Caco-2 (cell line): Measurements from ENCODE around the gene ZFYVE9. TPM values are rescaled to one million over a fixed set of nuclear protein-coding genes. Genes with fewer than 3 reads are reported as not detected.
"Not testable (repeated sequence)": the region's sequence is repeated elsewhere in the genome, so short reads cannot be mapped to it uniquely, and the experiment has no call there.

ENCODE experiments used
- Bru-seq: library from RNA; stranded (reverse); fragments of 400-500 nt; gene quantifications from one replicate; lab custom pipeline; 2021; lab: Mats Ljungman, UMichigan
- BruChase-seq, 2 experiments: library from RNA; stranded (reverse); fragments of 400-500 nt; gene quantifications; one replicate each; lab custom pipeline; 2021; lab: Mats Ljungman, UMichigan
- BruUV-seq: library from RNA; stranded (reverse); fragments of 400-500 nt; replicated peaks from 2 replicates; lab custom pipeline; 2021; lab: Mats Ljungman, UMichigan
- CTCF ChIA-PET: fragments of 300-600 bp; sonication (Branson Sonifier 250); formaldehyde crosslinking; loops from one replicate; lab custom pipeline; 2022; ENCODE audit warnings: antibody characterized with exemption; lab: Charles Lee
- POLR2A ChIA-PET: fragments of 300-600 bp; sonication (Branson Sonifier 250); formaldehyde crosslinking; loops from one replicate; lab custom pipeline; 2022; ENCODE audit warnings: antibody characterized with exemption; lab: Charles Lee
- DNase-seq, 2 experiments: peaks; one replicate each; pipeline versions ENCODE4 v3.0.0 to v3.0.0-alpha.2; 2020 to 2022
- H3K27me3 ChIP-seq: replicated peaks from 2 replicates; pipeline ENCODE4 v1.6.0; 2011; ENCODE audit warnings: low read length; ENCODE audit not compliant: control insufficient read depth, insufficient read depth
- H3K36me3 ChIP-seq: 2 replicates; pipeline ENCODE4 v1.5.1; 2011; ENCODE audit warnings: low read length; ENCODE audit not compliant: control insufficient read depth, insufficient read depth
- H3K4me1 ChIP-seq: fragments of 250-450 bp; sonication (Bioruptor Pico); 2 replicates; pipeline ENCODE4 v1.5.1; 2020; ENCODE audit warnings: mild to moderate bottlenecking
- H3K4me3 ChIP-seq: 2 replicates; pipeline ENCODE4 v1.5.1; 2011; ENCODE audit warnings: low read depth, mild to moderate bottlenecking, control low read depth, low read length
- H3K9me3 ChIP-seq: fragments of 250-450 bp; sonication (Bioruptor Pico); 2 replicates; pipeline ENCODE4 v1.5.1; 2020; ENCODE audit warnings: mild to moderate bottlenecking, moderate library complexity
- H3K27ac Mint-ChIP-seq: one replicate; pipeline ENCODE4 v1.8.0; 2022; ENCODE audit warnings: mixed read lengths; ENCODE audit not compliant: unreplicated experiment
- H3K27me3 Mint-ChIP-seq: one replicate; pipeline ENCODE4 v1.8.0; 2022; ENCODE audit warnings: mixed read lengths; ENCODE audit not compliant: insufficient read depth, unreplicated experiment
- H3K36me3 Mint-ChIP-seq: one replicate; pipeline ENCODE4 v1.8.0; 2022; ENCODE audit warnings: mild to moderate bottlenecking, mixed read lengths; ENCODE audit not compliant: insufficient read depth, unreplicated experiment
- H3K4me1 Mint-ChIP-seq: one replicate; pipeline ENCODE4 v1.8.0; 2022; ENCODE audit warnings: low read depth, mixed read lengths; ENCODE audit not compliant: unreplicated experiment
- H3K4me3 Mint-ChIP-seq: one replicate; pipeline ENCODE4 v1.8.0; 2022; ENCODE audit warnings: mild to moderate bottlenecking, moderate library complexity, mixed read lengths; ENCODE audit not compliant: unreplicated experiment
- H3K9me3 Mint-ChIP-seq: one replicate; pipeline ENCODE4 v1.8.0; 2022; ENCODE audit warnings: mixed read lengths; ENCODE audit not compliant: unreplicated experiment
- CTCF ChIP-seq, 2 experiments: fragments of 200-600 bp in 1 of 2; IDR thresholded peaks; 1 replicate in 1 of 2; 2 replicates in 1 of 2; pipeline versions ENCODE4 v1.5.1 to v1.8.0; 2011 to 2022; ENCODE audit warnings: antibody characterized with exemption in 1 of 2, control low read depth in 1 of 2, inconsistent platforms in 1 of 2, low read depth in 1 of 2, low read length in 1 of 2, mild to moderate bottlenecking in 1 of 2, moderate library complexity in 1 of 2; ENCODE audit not compliant: insufficient read depth in 1 of 2, severe bottlenecking in 1 of 2, unreplicated experiment in 1 of 2
- intact Hi-C: fragments of 100-400 bp; cut with micrococcal nuclease; formaldehyde crosslinking; loops from one replicate; pipeline ENCODE4 v1.10.0; 2022; ENCODE audit not compliant: unreplicated experiment
- long read RNA-seq: library from polyadenylated mRNA; stranded (forward); transcript quantifications from one replicate; pipeline ENCODE4 v2.0.0, GENCODE V29; 2022
- total RNA-seq: library from RNA; stranded (reverse); gene quantifications from 2 replicates; pipeline ENCODE4 v1.2.3, GENCODE V29; 2022

Gene ZFYVE9, protein sequence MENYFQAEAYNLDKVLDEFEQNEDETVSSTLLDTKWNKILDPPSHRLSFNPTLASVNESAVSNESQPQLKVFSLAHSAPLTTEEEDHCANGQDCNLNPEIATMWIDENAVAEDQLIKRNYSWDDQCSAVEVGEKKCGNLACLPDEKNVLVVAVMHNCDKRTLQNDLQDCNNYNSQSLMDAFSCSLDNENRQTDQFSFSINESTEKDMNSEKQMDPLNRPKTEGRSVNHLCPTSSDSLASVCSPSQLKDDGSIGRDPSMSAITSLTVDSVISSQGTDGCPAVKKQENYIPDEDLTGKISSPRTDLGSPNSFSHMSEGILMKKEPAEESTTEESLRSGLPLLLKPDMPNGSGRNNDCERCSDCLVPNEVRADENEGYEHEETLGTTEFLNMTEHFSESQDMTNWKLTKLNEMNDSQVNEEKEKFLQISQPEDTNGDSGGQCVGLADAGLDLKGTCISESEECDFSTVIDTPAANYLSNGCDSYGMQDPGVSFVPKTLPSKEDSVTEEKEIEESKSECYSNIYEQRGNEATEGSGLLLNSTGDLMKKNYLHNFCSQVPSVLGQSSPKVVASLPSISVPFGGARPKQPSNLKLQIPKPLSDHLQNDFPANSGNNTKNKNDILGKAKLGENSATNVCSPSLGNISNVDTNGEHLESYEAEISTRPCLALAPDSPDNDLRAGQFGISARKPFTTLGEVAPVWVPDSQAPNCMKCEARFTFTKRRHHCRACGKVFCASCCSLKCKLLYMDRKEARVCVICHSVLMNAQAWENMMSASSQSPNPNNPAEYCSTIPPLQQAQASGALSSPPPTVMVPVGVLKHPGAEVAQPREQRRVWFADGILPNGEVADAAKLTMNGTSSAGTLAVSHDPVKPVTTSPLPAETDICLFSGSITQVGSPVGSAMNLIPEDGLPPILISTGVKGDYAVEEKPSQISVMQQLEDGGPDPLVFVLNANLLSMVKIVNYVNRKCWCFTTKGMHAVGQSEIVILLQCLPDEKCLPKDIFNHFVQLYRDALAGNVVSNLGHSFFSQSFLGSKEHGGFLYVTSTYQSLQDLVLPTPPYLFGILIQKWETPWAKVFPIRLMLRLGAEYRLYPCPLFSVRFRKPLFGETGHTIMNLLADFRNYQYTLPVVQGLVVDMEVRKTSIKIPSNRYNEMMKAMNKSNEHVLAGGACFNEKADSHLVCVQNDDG (N-terminal part only)
- total RNA-seq (18.0 and 18.4 TPM in 2 replicates), Bru-seq, nascent RNA (percentile 68 among the genes with signal in this experiment), BruChase-seq, experiment 1, labeled RNA remaining after a 2-hour chase (percentile 62 among the genes with signal in this experiment), BruChase-seq, experiment 2, labeled RNA remaining after a 6-hour chase (percentile 68 among the genes with signal in this experiment)
- long read RNA-seq, partial matches to known transcripts, result 0 of 3 reads
- long read RNA-seq, other reads (novel, unspliced or antisense), result 3 of 3 reads

DNA sequence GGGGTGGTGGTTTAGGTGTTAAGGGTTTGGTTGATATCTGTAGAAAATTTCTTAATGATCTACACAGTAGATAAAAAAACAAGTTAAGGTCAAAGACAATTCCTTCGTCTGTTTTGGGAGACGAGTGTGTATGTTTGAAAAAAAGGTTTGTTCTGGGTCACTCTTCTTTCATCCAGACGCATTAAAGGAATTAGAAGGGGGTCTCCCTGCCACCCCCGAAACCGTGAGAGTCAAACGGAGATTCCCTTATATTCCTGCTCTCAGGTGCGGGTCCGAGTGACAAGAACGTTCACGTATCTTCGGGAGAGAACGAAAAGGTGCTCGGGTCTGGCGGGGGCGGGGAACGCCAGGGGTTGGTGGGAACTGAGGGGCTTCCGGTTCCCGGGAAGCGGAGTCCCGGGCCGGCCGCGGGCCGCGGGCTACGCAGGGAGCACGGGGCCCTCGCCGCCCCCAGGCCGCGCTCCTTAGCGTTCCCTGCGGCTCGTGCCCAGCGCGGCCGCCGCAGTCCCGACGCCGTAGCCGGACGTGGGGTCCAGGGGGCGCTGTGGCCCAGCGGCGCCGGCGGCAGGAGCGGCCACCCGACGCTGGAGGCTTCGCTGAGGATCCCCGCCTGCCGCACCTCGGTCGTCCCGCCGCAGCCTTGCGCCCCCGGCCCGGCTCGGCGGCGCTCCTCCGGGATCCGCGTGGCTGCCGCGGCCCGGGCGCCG is at the start of gene ZFYVE9:
Gene ZFYVE9 (plus strand): TSS at position 577 of the 707 bp plus-strand sequence. CDS start 91,118 bp downstream, outside the sequence.
- ChIA-PET CTCF (interaction anchor here (1.2 kb wide), 1 partner anchor 22 kb away, joined by 3 read pairs; no protein-coding TSS in a partner anchor), POLR2A (no interaction called here)
- Histone ChIP-seq H3K27me3 (no peaks in the 10 kb centered on the region), H3K36me3 (no peaks in the 10 kb centered on the region), H3K4me3 (peak within 1 kb of the TSS; percentile 88), H3K4me1 (peaks cover 9% of the 10 kb centered on the region), H3K9me3 (no peaks in the 10 kb centered on the region)
- no peaks in the 10 kb centered on the region for H3K27me3 Mint-ChIP-seq
- intact Hi-C loops, result loop anchor here (1.0 to 5.0 kb wide), 2 partner anchors 141 to 155 kb away; no protein-coding TSS in a partner anchor
- BruUV-seq, result no TSS peak
- peak; percentile 46 to 55 for TF ChIP-seq CTCF (IDR thresholded peaks at IDR 0.05; ENCODE audit: insufficient read depth in 1 of 2, low read depth in 1 of 2, low read length in 1 of 2, severe bottlenecking in 1 of 2, unreplicated experiment in 1 of 2)
- no peaks in the 10 kb centered on the region for H3K9me3 Mint-ChIP-seq
- peak within 1 kb of the TSS; percentile 81 for H3K4me3 Mint-ChIP-seq
- H3K36me3 Mint-ChIP-seq, result peaks cover 7% of the 10 kb centered on the region
- peak within 1 kb of the TSS; percentile 71 for H3K27ac Mint-ChIP-seq
- peaks cover 14% of the 10 kb centered on the region for H3K4me1 Mint-ChIP-seq
- DNase-seq, result peak; percentile 65 to 89

- H3K4me3 Mint-ChIP-seq, BruUV-seq, intact Hi-C loops, H3K9me3 Mint-ChIP-seq, H3K4me1 ChIP-seq, H3K36me3 ChIP-seq, DNase-seq, H3K4me1 Mint-ChIP-seq, POLR2A ChIA-PET, H3K4me3 ChIP-seq, H3K27me3 Mint-ChIP-seq, H3K9me3 ChIP-seq, H3K27ac Mint-ChIP-seq, H3K27me3 ChIP-seq, CTCF ChIA-PET: not testable (repeated sequence)
- H3K36me3 Mint-ChIP-seq, result peaks cover 32% of the 10 kb centered on the region
Observed at GRCh38 chr1:52094300-52094699, 47.6 kb upstream of the ZFYVE9 start.

GRCh38 chr1:52096216-52096615 is 45.7 kb upstream of the ZFYVE9 start:
- H3K4me3 Mint-ChIP-seq, result no peak overlapping the region
- intact Hi-C loops, result no loop called here
- H3K9me3 Mint-ChIP-seq, result no peaks in the 10 kb centered on the region
- Histone ChIP-seq H3K4me3 (no peak overlapping the region), H3K36me3 (no peaks in the 10 kb centered on the region), H3K27me3 (no peaks in the 10 kb centered on the region), H3K4me1 (no peaks in the 10 kb centered on the region), H3K9me3 (no peaks in the 10 kb centered on the region)
- no peaks in the 10 kb centered on the region for H3K4me1 Mint-ChIP-seq
- TF ChIP-seq CTCF (IDR thresholded peaks at IDR 0.05; ENCODE audit: insufficient read depth in 1 of 2, low read depth in 1 of 2, low read length in 1 of 2, severe bottlenecking in 1 of 2, unreplicated experiment in 1 of 2), result no peak
- CTCF ChIA-PET, result no interaction called here
- no peaks in the 10 kb centered on the region for H3K27me3 Mint-ChIP-seq
- peaks cover 16% of the 10 kb centered on the region for H3K36me3 Mint-ChIP-seq
- POLR2A ChIA-PET, result no interaction called here
- H3K27ac Mint-ChIP-seq, result no peak overlapping the region
- BruUV-seq, result no TSS peak
- no peak for DNase-seq
